Right atrium auricular region (tissue), 2 donors: ENCODE data around the gene VAPA. TPM values are rescaled to one million over a fixed set of nuclear protein-coding genes. Genes with fewer than 3 reads are reported as not detected.
A peak's percentile ranks its signal among the peaks of the same experiment; 100 is the strongest.

Experiments used
- DNase-seq: peaks from one replicate; pipeline ENCODE4 v3.0.0-alpha.2; 2019; ENCODE audit warnings: low spot score
- H3K27ac ChIP-seq, 2 donors: fragments of 200-600 bp; sonication (generic); 1 replicate in 1 of 2; 2 replicates in 1 of 2; pipeline ENCODE4 v1.5.1; 2016 to 2019
- H3K27me3 ChIP-seq, 2 donors: fragments of 200-600 bp; sonication (generic); one replicate each; pipeline versions ENCODE4 v1.5.1 to v1.6.0; 2017 to 2019
- H3K36me3 ChIP-seq: fragments of 200-600 bp; sonication (generic); one replicate; pipeline ENCODE4 v1.5.1; 2016
- H3K4me1 ChIP-seq, 2 donors: fragments of 200-600 bp; sonication (generic); one replicate each; pipeline versions ENCODE4 v1.5.1 to v1.6.0; 2017 to 2019
- H3K4me3 ChIP-seq, 2 donors: fragments of 200-600 bp; sonication (generic); 1 replicate in 1 of 2; 2 replicates in 1 of 2; pipeline ENCODE4 v1.5.1; 2017 to 2019; ENCODE audit warnings: mild to moderate bottlenecking in 1 of 2, moderate library complexity in 1 of 2
- H3K9me3 ChIP-seq, 2 donors: fragments of 200-600 bp; sonication (generic); one replicate each; pipeline ENCODE4 v1.5.1; 2019
- total RNA-seq, 2 donors: library from RNA; depleted of rRNA; stranded (reverse); fragments of >200 nt; gene quantifications; one replicate each; pipeline ENCODE4 v1.1.0, GENCODE V29; 2016
- TF ChIP-seq, protein P1 (sequence below), 2 donors: fragments of 200-600 bp; sonication (generic); IDR thresholded peaks; one replicate each; pipeline ENCODE4 v1.5.1; 2019; ENCODE audit warnings: antibody characterized with exemption in 2 of 2

VAPA gene
- total RNA-seq, 2 donors from 2014 or later, result 213 to 227 TPM

DNA sequence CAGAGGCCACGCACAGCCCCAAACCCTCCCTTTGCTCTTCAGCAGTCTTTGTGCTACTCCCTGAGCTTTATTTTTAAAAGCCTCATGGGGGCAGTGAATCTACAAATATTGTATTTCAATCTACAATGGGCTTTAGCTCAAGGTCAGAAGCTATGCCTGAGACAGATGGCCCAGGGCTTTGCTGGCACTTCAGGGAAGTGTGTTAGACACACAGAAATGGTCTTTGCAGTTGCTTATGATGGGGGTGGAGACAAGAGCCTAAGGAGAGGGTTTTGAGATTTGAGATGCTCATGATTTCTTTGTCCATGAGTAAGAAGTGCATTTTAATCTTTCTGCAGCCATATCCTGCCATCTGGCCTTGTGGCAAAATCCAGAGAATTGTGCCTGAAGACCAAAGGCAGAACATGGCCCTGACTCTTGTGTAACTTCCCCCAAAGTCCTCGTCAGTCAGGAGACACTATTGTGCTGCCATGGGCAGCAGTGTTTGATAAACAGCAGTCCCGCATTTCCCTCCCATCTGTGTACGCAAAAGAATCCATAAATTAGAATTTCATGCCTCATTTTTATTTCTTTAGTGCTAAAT, 92.6 kb downstream of the VAPA start:
- Histone ChIP-seq H3K9me3 (no peaks in the 10 kb centered on the region), H3K27ac (no peak overlapping the region), H3K4me3 (no peak overlapping the region), H3K4me1 (peaks cover 0 to 23% of the 10 kb centered on the region in 2 donors), H3K27me3 (no peaks in the 10 kb centered on the region), H3K36me3 (no peaks in the 10 kb centered on the region)
- DNase-seq, result no peak
- TF ChIP-seq, protein P1, sequence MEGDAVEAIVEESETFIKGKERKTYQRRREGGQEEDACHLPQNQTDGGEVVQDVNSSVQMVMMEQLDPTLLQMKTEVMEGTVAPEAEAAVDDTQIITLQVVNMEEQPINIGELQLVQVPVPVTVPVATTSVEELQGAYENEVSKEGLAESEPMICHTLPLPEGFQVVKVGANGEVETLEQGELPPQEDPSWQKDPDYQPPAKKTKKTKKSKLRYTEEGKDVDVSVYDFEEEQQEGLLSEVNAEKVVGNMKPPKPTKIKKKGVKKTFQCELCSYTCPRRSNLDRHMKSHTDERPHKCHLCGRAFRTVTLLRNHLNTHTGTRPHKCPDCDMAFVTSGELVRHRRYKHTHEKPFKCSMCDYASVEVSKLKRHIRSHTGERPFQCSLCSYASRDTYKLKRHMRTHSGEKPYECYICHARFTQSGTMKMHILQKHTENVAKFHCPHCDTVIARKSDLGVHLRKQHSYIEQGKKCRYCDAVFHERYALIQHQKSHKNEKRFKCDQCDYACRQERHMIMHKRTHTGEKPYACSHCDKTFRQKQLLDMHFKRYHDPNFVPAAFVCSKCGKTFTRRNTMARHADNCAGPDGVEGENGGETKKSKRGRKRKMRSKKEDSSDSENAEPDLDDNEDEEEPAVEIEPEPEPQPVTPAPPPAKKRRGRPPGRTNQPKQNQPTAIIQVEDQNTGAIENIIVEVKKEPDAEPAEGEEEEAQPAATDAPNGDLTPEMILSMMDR (IDR thresholded peaks at IDR 0.05), result peak in 1 of 2 donors; percentile 49

DNA sequence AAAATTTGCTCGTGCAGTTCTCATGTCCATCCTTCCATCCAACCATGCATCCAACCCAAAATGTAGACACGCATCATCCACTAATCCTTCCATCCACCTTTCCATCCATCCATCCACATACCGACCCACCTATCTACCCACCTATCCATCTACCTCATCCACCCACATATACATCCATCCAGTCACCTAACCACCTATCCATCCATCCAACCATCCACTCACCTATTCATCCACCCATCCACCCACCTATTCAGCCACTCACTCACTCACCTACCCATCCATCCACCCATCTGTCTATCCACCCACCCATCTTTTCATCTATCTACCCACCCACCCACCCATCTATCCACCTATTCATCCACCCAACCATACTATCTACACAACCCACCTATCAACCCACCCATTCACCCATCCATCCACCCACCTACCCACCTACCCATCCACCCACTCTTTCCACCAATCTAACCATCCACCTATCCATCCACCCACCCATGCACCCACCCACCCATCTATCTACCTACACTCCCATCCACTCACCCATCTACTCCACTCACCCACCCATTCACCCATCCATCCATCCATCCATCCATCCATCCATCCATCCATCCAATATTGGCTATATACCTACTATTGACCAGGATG, 94.3 kb downstream of the VAPA start:
- Histone ChIP-seq H3K4me1 (peaks cover 0 to 30% of the 10 kb centered on the region in 2 donors), H3K4me3 (no peak overlapping the region), H3K9me3 (no peaks in the 10 kb centered on the region), H3K36me3 (no peaks in the 10 kb centered on the region), H3K27me3 (no peaks in the 10 kb centered on the region), H3K27ac (no peak overlapping the region)
- TF ChIP-seq, protein P1 (IDR thresholded peaks at IDR 0.05), result no peak
- no peak for DNase-seq

Other genes with a start within 250 kb of the VAPA start
- gene RAB31, start 205.7 kb upstream of the VAPA start, total RNA-seq, result 10 to 100 TPM in 1 of 2 donors, 1 to 10 TPM in 1; 9.9 to 29.2 TPM
- gene TXNDC2, start 28.0 kb upstream of the VAPA start, total RNA-seq, result not detected